Measurements from ENCODE around the gene FAM53A.

The FAM53A gene

DNA sequence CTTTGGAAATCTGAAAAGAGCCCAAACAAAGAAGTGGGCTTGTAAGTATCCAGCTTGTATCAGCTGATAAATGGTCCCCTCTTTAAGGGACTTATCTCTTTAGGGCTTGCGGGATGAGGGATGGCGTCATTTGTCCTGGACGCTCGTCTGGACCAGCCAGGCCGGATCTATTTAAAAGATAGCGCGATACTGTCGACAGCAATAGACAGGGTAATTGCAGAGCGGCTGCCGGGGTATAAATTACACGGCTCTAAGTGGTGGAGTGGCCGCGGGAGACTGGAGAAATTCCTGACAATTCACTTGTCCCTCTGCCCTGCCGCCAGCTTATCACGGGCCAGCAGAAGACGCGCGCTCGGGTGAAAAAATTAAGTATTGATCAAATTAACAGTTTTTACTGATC, 90.7 kb downstream of the FAM53A start:
- ChIA-PET CTCF (interaction anchor here (0.6 to 0.9 kb wide), 2 partner anchors 13 to 497 kb away, joined by 3 to 4 read pairs; no protein-coding TSS in a partner anchor), POLR2A (no interaction called here)
- TF ChIP-seq ELF4 (IDR thresholded peaks at IDR 0.05) (no peak), FOXA1 (IDR thresholded peaks at IDR 0.05) (no peak), SUZ12 (IDR thresholded peaks at IDR 0.05) (no peak)
- DNase-seq (ENCODE audit: extremely low spot score): no peak

DNA sequence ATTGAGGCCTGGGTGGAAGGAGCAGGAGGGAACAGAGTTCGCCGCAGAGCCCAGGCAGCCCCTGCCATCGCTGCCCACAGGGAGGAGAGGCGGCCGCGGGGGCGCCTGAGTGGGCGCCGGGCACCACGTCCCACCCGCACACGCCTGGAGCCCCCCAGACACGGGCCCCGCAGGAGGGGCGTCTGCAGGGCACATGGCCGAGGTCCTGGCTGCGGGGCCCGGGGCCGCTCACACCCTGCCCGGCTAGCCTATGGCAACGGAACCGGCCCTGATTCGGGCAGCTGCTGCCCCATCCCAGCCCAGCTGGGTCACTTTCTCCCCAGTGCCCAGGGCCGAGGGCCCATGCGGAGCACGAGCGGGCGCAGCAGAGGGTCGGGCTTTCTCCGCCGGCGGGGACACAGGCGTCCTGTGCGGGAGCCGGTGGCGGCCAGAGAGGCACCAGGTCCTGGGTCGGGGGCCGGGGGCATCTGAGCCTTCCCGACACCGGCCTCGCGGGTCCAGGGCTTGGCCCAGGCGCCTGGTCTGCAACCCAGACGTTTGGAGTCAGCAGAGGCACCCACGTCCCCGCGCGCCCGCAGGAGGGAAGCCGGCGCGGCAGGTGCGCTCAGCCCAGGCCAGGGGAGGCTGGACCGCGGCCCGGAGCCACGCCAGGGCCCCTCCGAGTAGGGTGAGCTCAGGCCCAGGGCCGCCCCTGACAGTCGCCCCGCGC, 91.2 kb downstream of the FAM53A start:
- DNase-seq (ENCODE audit: extremely low spot score): no peak
- POLR2A ChIA-PET: no interaction called here
- CTCF ChIA-PET: interaction anchor here (0.6 to 0.9 kb wide), 2 partner anchors 13 to 497 kb away, joined by 3 to 4 read pairs; no protein-coding TSS in a partner anchor
- TF ChIP-seq L3MBTL2 (conservative IDR thresholded peaks at IDR 0.05) (no peak), LEF1 (IDR thresholded peaks at IDR 0.05; ENCODE audit: borderline replicate concordance) (no peak), FOXM1 (IDR thresholded peaks at IDR 0.05; ENCODE audit: borderline replicate concordance) (no peak), BHLHE40 (IDR thresholded peaks at IDR 0.05; ENCODE audit: borderline replicate concordance) (no peak), FOXA1 (IDR thresholded peaks at IDR 0.05) (no peak), CTBP1 (IDR thresholded peaks at IDR 0.05; ENCODE audit: borderline replicate concordance) (no peak), SUZ12 (IDR thresholded peaks at IDR 0.05) (no peak), ARNT (IDR thresholded peaks at IDR 0.05) (no peak), HDGF (IDR thresholded peaks at IDR 0.05; ENCODE audit: borderline replicate concordance) (no peak), ZNF384 (IDR thresholded peaks at IDR 0.05) (no peak), FOXK2 (IDR thresholded peaks at IDR 0.05) (no peak), TARDBP (IDR thresholded peaks at IDR 0.05) (no peak), ELF4 (IDR thresholded peaks at IDR 0.05) (no peak), SP1 (IDR thresholded peaks at IDR 0.05) (no peak), NFRKB (IDR thresholded peaks at IDR 0.05) (no peak)
- TF ChIP-seq, protein P1, sequence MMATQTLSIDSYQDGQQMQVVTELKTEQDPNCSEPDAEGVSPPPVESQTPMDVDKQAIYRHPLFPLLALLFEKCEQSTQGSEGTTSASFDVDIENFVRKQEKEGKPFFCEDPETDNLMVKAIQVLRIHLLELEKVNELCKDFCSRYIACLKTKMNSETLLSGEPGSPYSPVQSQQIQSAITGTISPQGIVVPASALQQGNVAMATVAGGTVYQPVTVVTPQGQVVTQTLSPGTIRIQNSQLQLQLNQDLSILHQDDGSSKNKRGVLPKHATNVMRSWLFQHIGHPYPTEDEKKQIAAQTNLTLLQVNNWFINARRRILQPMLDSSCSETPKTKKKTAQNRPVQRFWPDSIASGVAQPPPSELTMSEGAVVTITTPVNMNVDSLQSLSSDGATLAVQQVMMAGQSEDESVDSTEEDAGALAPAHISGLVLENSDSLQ (IDR thresholded peaks at IDR 0.05): no peak

GRCh38 chr4:1592068-1592708, 91.9 kb downstream of the FAM53A start:
- no peak for TF ChIP-seq TARDBP (IDR thresholded peaks at IDR 0.05)
- no peak for TF ChIP-seq FOXK2 (IDR thresholded peaks at IDR 0.05)
- TF ChIP-seq ELF4 (IDR thresholded peaks at IDR 0.05): no peak
- no peak for TF ChIP-seq HDGF (IDR thresholded peaks at IDR 0.05; ENCODE audit: borderline replicate concordance)
- TF ChIP-seq SP1 (IDR thresholded peaks at IDR 0.05): no peak
- no peak for TF ChIP-seq CTBP1 (IDR thresholded peaks at IDR 0.05; ENCODE audit: borderline replicate concordance)
- TF ChIP-seq SUZ12 (IDR thresholded peaks at IDR 0.05): no peak
- no peak for TF ChIP-seq BHLHE40 (IDR thresholded peaks at IDR 0.05; ENCODE audit: borderline replicate concordance)
- CTCF ChIA-PET: no interaction called here
- no peak for DNase-seq (ENCODE audit: extremely low spot score)
- POLR2A ChIA-PET: no interaction called here

DNA sequence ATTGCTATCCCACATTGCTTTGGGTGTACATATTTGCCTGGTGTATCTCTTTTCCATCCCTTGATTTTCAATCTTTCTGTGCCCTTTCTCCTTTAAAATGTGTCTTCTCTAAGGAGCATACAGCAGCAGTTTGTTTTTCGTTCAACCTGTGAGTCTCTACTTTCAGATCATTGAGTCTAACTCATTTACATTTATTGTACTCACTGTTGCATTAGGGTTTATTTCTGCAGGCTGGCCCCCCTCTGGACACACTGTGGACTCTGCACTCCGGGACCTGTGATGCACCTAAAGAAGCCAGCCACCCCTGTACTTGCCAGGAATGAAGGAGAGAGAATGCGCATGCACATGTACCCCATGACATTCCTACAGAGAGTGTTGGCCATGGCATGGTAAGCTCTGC, 93.0 kb downstream of the FAM53A start:
- CTCF ChIA-PET: no interaction called here
- TF ChIP-seq ELF4 (IDR thresholded peaks at IDR 0.05) (no peak), LEF1 (IDR thresholded peaks at IDR 0.05; ENCODE audit: borderline replicate concordance) (no peak), FOXK2 (IDR thresholded peaks at IDR 0.05) (no peak), SP1 (IDR thresholded peaks at IDR 0.05) (no peak)
- POLR2A ChIA-PET: no interaction called here
- no peak for DNase-seq (ENCODE audit: extremely low spot score)

- TF ChIP-seq HDGF (IDR thresholded peaks at IDR 0.05; ENCODE audit: borderline replicate concordance) (no peak), SUZ12 (IDR thresholded peaks at IDR 0.05) (no peak), SP1 (IDR thresholded peaks at IDR 0.05) (no peak), CTBP1 (IDR thresholded peaks at IDR 0.05; ENCODE audit: borderline replicate concordance) (no peak), NFRKB (IDR thresholded peaks at IDR 0.05) (no peak), FOXK2 (IDR thresholded peaks at IDR 0.05) (no peak)
- TF ChIP-seq, protein P1 (IDR thresholded peaks at IDR 0.05): no peak
- POLR2A ChIA-PET: no interaction called here
- DNase-seq (ENCODE audit: extremely low spot score): no peak
- CTCF ChIA-PET: no interaction called here
These were observed 93.9 kb downstream of the FAM53A start for GRCh38 chr4:1590244-1590643.
